IMR-90 (cell line): Measurements from ENCODE around the gene RAF1. TPM values are rescaled to one million over a fixed set of nuclear protein-coding genes. Genes with fewer than 3 reads are reported as not detected.

Experiments used
- ATAC-seq: fragments of 200-7000 bp; cut with Tn5 transposase; 2 replicates; pipeline ENCODE4 v1.9.1; 2020; ENCODE audit warnings: low read depth, mild to moderate bottlenecking, moderate library complexity
- BruUV-seq: library from RNA; stranded (reverse); fragments of 400-500 nt; replicated peaks from 2 replicates; lab custom pipeline; 2021; lab: Mats Ljungman, UMichigan
- CTCF ChIA-PET: fragments of 300-600 bp; formaldehyde crosslinking; extraction: SDS; loops from one replicate; lab custom pipeline; 2021; ENCODE audit warnings: antibody characterized with exemption; lab: Yijun Ruan, JAX
- POLR2A ChIA-PET: fragments of 300-600 bp; sonication (Branson Sonifier 250); formaldehyde crosslinking; loops from one replicate; lab custom pipeline; 2022; ENCODE audit warnings: antibody characterized with exemption; ENCODE audit not compliant: unreplicated experiment; lab: Charles Lee
- DNase-seq: peaks from one replicate; pipeline ENCODE4 v3.0.0; 2013
- H2AFZ ChIP-seq: replicated peaks from 2 replicates; pipeline ENCODE3; 2013; ENCODE audit warnings: low read length, mild to moderate bottlenecking; ENCODE audit not compliant: poor library complexity
- H2AK5ac ChIP-seq: 2 replicates; pipeline ENCODE4 v1.6.1; 2013; ENCODE audit warnings: low read depth, low read length, inconsistent platforms
- H2AK9ac ChIP-seq: replicated peaks from 2 replicates; pipeline ENCODE3; 2013; ENCODE audit warnings: mild to moderate bottlenecking, low read depth, low read length, moderate library complexity; ENCODE audit not compliant: poor library complexity
- H2BK120ac ChIP-seq: 2 replicates; pipeline ENCODE4 v1.6.1; 2013; ENCODE audit warnings: low read depth, low read length, inconsistent platforms
- H2BK15ac ChIP-seq: 3 replicates; pipeline ENCODE4 v1.6.1; 2013; ENCODE audit warnings: low read depth, low read length, inconsistent platforms
- H2BK20ac ChIP-seq: 2 replicates; pipeline ENCODE4 v1.6.1; 2013; ENCODE audit warnings: low read depth, mild to moderate bottlenecking, inconsistent platforms, low read length, moderate library complexity
- H2BK5ac ChIP-seq: 2 replicates; pipeline ENCODE4 v1.6.1; 2013; ENCODE audit warnings: mild to moderate bottlenecking, low read depth, low read length, inconsistent platforms; ENCODE audit not compliant: poor library complexity, severe bottlenecking
- H3K14ac ChIP-seq: replicated peaks from 2 replicates; pipeline ENCODE4 v1.6.1; 2013; ENCODE audit warnings: low read depth, low read length, inconsistent platforms
- H3K18ac ChIP-seq: 2 replicates; pipeline ENCODE4 v1.6.1; 2013; ENCODE audit warnings: low read depth, low read length, control low read depth
- H3K23ac ChIP-seq: 2 replicates; pipeline ENCODE4 v1.6.1; 2013; ENCODE audit warnings: low read depth, low read length, inconsistent platforms
- H3K27ac ChIP-seq: 2 replicates; pipeline ENCODE4 v1.5.1; 2013; ENCODE audit warnings: mild to moderate bottlenecking, control low read depth, low read length; ENCODE audit not compliant: insufficient read depth
- H3K27me3 ChIP-seq: 2 replicates; pipeline ENCODE4 v1.6.1; 2013; ENCODE audit warnings: low read length; ENCODE audit not compliant: control insufficient read depth, insufficient read depth
- H3K36me3 ChIP-seq: 2 replicates; pipeline ENCODE4 v1.6.1; 2013; ENCODE audit warnings: low read length, mixed read lengths; ENCODE audit not compliant: control insufficient read depth, insufficient read depth
- H3K4ac ChIP-seq: 2 replicates; pipeline ENCODE4 v1.6.1; 2013; ENCODE audit warnings: low read depth, low read length, inconsistent platforms
- H3K4me1 ChIP-seq: 2 replicates; pipeline ENCODE4 v1.6.1; 2013; ENCODE audit warnings: low read length, mixed read lengths; ENCODE audit not compliant: control insufficient read depth, insufficient read depth
- H3K4me2 ChIP-seq: 2 replicates; pipeline ENCODE4 v1.6.1; 2013; ENCODE audit warnings: low read depth, mild to moderate bottlenecking, control low read depth, low read length, moderate library complexity
- H3K4me3 ChIP-seq: 2 replicates; pipeline ENCODE4 v1.5.1; 2013; ENCODE audit warnings: low read depth, mild to moderate bottlenecking, control low read depth, low read length, moderate library complexity; ENCODE audit not compliant: insufficient read depth
- H3K56ac ChIP-seq: 2 replicates; pipeline ENCODE4 v1.6.1; 2013; ENCODE audit warnings: low read length, inconsistent platforms; ENCODE audit not compliant: insufficient read depth; ENCODE audit errors: extremely low read depth
- H3K79me1 ChIP-seq, 2 experiments: 2 replicates each; pipeline ENCODE4 v1.6.1; 2013; ENCODE audit warnings: low read length in 2 of 2, inconsistent platforms in 1 of 2, low read depth in 1 of 2
- H3K9ac ChIP-seq: 2 replicates; pipeline ENCODE4 v1.6.1; 2013; ENCODE audit warnings: low read depth, low read length, control low read depth
- H3K9me1 ChIP-seq: 2 replicates; pipeline ENCODE4 v1.6.1; 2013; ENCODE audit warnings: low read length, inconsistent platforms; ENCODE audit not compliant: insufficient read depth
- H3K9me3 ChIP-seq: 2 replicates; pipeline ENCODE4 v1.6.1; 2013; ENCODE audit warnings: low read length; ENCODE audit not compliant: control insufficient read depth, insufficient read depth
- H4K20me1 ChIP-seq: 2 replicates; pipeline ENCODE4 v1.6.1; 2013; ENCODE audit warnings: low read length, inconsistent platforms; ENCODE audit not compliant: insufficient read depth
- H4K5ac ChIP-seq: 2 replicates; pipeline ENCODE4 v1.6.1; 2013; ENCODE audit warnings: mild to moderate bottlenecking, low read depth, low read length, control low read depth
- H4K8ac ChIP-seq, 2 experiments: 2 replicates each; pipeline ENCODE4 v1.6.1; 2013; ENCODE audit warnings: low read depth in 2 of 2, low read length in 2 of 2, control low read depth in 1 of 2, inconsistent platforms in 1 of 2
- H4K91ac ChIP-seq: 2 replicates; pipeline ENCODE4 v1.6.1; 2013; ENCODE audit warnings: low read depth, low read length, inconsistent platforms; ENCODE audit not compliant: insufficient read depth
- BHLHE40 ChIP-seq: fragments of 150-350 bp; IDR thresholded peaks from 2 replicates; pipeline ENCODE4 v1.6.1; 2016; ENCODE audit warnings: mild to moderate bottlenecking, low read depth, low read length
- CEBPB ChIP-seq: IDR thresholded peaks from 2 replicates; pipeline ENCODE4 v1.6.1; 2012; ENCODE audit warnings: low read depth, low read length, improper control_type of control experiment
- FOS ChIP-seq: fragments of 150-350 bp; IDR thresholded peaks from 2 replicates; pipeline ENCODE4 v1.6.1; 2016; ENCODE audit warnings: low read depth, low read length
- MAFK ChIP-seq: IDR thresholded peaks from 2 replicates; pipeline ENCODE4 v1.6.1; 2012; ENCODE audit warnings: low read depth, low read length, improper control_type of control experiment
- MXI1 ChIP-seq: IDR thresholded peaks from 2 replicates; pipeline ENCODE4 v1.6.1; 2012; ENCODE audit warnings: low read depth, mild to moderate bottlenecking, low read length, moderate library complexity, borderline replicate concordance
- NFE2L2 ChIP-seq: fragments of 150-350 bp; IDR thresholded peaks from 2 replicates; pipeline ENCODE4 v1.6.1; 2016; ENCODE audit warnings: low read depth, mild to moderate bottlenecking, low read length
- POLR2A ChIP-seq: IDR thresholded peaks from 2 replicates; pipeline ENCODE4 v1.6.1; 2012; ENCODE audit warnings: mild to moderate bottlenecking, low read depth, low read length
- RAD21 ChIP-seq: IDR thresholded peaks from 2 replicates; pipeline ENCODE4 v1.6.1; 2012; ENCODE audit warnings: low read length, improper control_type of control experiment
- RFX5 ChIP-seq: IDR thresholded peaks from 2 replicates; pipeline ENCODE4 v1.8.0; 2012; ENCODE audit warnings: low read depth, mild to moderate bottlenecking, low read length, moderate library complexity
- WGBS, 2 experiments: methylation state at CpG; one replicate each; pipeline versions ENCODE4 v1.1.5 to v1.1.7; 2013; ENCODE audit warnings: missing lambda C conversion rate in 2 of 2; ENCODE audit not compliant: insufficient read length in 1 of 2; ENCODE audit errors: extremely low coverage in 2 of 2; 5-methylcytosine and 5-hydroxymethylcytosine counted together
- dilution Hi-C: fragments of 300-500 bp; cut with HindIII; formaldehyde crosslinking; loops from one replicate; pipeline ENCODE4 v1.14.3; 2018; ENCODE audit warnings: low sequenced_read_pairs; ENCODE audit not compliant: unreplicated experiment
- in situ Hi-C: fragments of 300-500 bp; cut with MboI; formaldehyde crosslinking; loops from 3 replicates; pipeline ENCODE4 v1.14.3; 2019; ENCODE audit warnings: low sequenced_read_pairs, inconsistent platforms, mixed read lengths
- intact Hi-C: fragments of 100-400 bp; cut with micrococcal nuclease; formaldehyde crosslinking; loops from 2 replicates; pipeline ENCODE4 v1.10.0; 2022
- polyA plus RNA-seq, 3 experiments: library from polyadenylated mRNA; depleted of rRNA; stranded (reverse); fragments of >200 nt; gene quantifications; 2 replicates each; pipeline ENCODE4 v1.2.3, GENCODE V29; 2012; ENCODE audit warnings: low replicate concordance in 1 of 3
- total RNA-seq: library from RNA; depleted of rRNA; stranded (reverse); fragments of >200 nt; gene quantifications from 2 replicates; pipeline ENCODE4 v1.2.3, GENCODE V29; 2012
- TF ChIP-seq, protein P1 (sequence below): conservative IDR thresholded peaks from 2 replicates; pipeline ENCODE4 v1.5.1; 2012; ENCODE audit warnings: mild to moderate bottlenecking, low read depth, low read length, improper control_type of control experiment
- TF ChIP-seq, protein P2 (sequence below): fragments of 150-350 bp; IDR thresholded peaks from 2 replicates; pipeline ENCODE4 v1.6.1; 2016; ENCODE audit warnings: low read depth, mild to moderate bottlenecking, low read length, moderate library complexity, borderline replicate concordance
- TF ChIP-seq, protein P3 (sequence below): fragments of 150-350 bp; IDR thresholded peaks from 2 replicates; pipeline ENCODE4 v1.6.1; 2017; ENCODE audit warnings: mild to moderate bottlenecking, antibody characterized with exemption, low read length, low read depth

Gene RAF1
- total and polyA plus RNA-seq, 2 of the 4 experiments (the other 2 are of a cell fraction) = 115 to 151 TPM

DNA sequence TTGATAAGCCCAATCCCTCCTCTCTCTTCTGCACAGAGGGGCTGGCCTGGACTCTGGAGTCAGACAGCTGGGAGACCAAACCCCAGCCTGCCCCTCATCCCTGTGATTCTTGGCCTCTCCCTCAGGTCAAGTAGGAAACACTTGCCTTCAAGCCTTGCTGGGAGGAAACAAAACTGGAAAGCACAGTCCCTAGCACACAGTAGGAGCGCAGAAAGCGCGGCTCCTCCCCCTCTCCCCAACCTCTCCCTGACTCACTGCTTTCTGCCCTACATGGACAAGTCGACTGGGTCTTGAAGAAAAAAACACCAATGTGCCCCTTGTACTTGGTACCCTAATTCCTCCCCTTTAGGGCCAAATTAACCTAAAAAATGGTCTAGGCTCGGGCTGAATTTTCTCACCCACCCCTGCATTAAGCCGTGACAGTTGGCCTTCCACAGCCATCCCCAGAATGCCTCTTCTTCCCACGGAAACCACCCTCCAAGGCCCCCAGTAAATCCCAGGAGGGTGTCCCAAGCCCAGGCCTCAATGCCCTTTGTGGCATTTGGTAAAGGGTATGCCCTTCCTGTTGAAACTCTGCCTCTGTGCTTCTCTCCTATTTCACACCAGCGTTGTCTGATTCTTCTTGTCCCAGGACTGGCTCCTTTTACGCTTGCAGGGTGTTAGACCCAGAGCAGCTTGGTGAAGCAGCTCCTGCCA, 11.3 kb upstream of the RAF1 start:
- H2AK5ac ChIP-seq = no peak overlapping the region
- no peak overlapping the region for H2BK15ac ChIP-seq
- no peak overlapping the region for H3K14ac ChIP-seq
- TF ChIP-seq, protein P1, sequence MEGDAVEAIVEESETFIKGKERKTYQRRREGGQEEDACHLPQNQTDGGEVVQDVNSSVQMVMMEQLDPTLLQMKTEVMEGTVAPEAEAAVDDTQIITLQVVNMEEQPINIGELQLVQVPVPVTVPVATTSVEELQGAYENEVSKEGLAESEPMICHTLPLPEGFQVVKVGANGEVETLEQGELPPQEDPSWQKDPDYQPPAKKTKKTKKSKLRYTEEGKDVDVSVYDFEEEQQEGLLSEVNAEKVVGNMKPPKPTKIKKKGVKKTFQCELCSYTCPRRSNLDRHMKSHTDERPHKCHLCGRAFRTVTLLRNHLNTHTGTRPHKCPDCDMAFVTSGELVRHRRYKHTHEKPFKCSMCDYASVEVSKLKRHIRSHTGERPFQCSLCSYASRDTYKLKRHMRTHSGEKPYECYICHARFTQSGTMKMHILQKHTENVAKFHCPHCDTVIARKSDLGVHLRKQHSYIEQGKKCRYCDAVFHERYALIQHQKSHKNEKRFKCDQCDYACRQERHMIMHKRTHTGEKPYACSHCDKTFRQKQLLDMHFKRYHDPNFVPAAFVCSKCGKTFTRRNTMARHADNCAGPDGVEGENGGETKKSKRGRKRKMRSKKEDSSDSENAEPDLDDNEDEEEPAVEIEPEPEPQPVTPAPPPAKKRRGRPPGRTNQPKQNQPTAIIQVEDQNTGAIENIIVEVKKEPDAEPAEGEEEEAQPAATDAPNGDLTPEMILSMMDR = no peak
- TF ChIP-seq FOS (no peak), MXI1 (no peak), NFE2L2 (no peak), RFX5 (no peak), POLR2A (no peak), BHLHE40 (no peak), RAD21 (no peak), MAFK (no peak), CEBPB (no peak)
- TF ChIP-seq, protein P2, sequence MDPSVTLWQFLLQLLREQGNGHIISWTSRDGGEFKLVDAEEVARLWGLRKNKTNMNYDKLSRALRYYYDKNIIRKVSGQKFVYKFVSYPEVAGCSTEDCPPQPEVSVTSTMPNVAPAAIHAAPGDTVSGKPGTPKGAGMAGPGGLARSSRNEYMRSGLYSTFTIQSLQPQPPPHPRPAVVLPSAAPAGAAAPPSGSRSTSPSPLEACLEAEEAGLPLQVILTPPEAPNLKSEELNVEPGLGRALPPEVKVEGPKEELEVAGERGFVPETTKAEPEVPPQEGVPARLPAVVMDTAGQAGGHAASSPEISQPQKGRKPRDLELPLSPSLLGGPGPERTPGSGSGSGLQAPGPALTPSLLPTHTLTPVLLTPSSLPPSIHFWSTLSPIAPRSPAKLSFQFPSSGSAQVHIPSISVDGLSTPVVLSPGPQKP = no peak
- TF ChIP-seq, protein P3, sequence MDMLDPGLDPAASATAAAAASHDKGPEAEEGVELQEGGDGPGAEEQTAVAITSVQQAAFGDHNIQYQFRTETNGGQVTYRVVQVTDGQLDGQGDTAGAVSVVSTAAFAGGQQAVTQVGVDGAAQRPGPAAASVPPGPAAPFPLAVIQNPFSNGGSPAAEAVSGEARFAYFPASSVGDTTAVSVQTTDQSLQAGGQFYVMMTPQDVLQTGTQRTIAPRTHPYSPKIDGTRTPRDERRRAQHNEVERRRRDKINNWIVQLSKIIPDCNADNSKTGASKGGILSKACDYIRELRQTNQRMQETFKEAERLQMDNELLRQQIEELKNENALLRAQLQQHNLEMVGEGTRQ = no peak
- no peak overlapping the region for H2AK9ac ChIP-seq
- BruUV-seq = no TSS peak
- dilution Hi-C loops (no loop called here), intact Hi-C loops (no loop called here), in situ Hi-C loops (no loop called here)
- no peak overlapping the region for H3K4me3 ChIP-seq
- ChIA-PET POLR2A (no interaction called here), CTCF (no interaction called here)
- H3K9me3 ChIP-seq = peaks cover 2% of the 10 kb centered on the region; the same call in 1 of the 2 replicates
- no peak for ATAC-seq
- H3K79me1 ChIP-seq = no peaks in the 10 kb centered on the region
- H3K27me3 ChIP-seq = no peaks in the 10 kb centered on the region
- no peak overlapping the region for H3K4me2 ChIP-seq
- no peak overlapping the region for H4K91ac ChIP-seq
- H3K4ac ChIP-seq = no peak overlapping the region
- H3K27ac ChIP-seq = no peak overlapping the region
- no peak overlapping the region for H2BK5ac ChIP-seq
- H4K8ac ChIP-seq = no peak overlapping the region
- no peak overlapping the region for H2BK20ac ChIP-seq
- H3K56ac ChIP-seq = no peak overlapping the region
- no peaks in the 10 kb centered on the region for H4K20me1 ChIP-seq
- no peaks in the 10 kb centered on the region; the same call in 1 of the 2 replicates for H3K9me1 ChIP-seq
- WGBS, 2 experiments = 92% methylated on average over 5 of the region's 9 CpGs; no CpG with 5 or more reads in 1 of the 2 experiments
- no peak for DNase-seq
- H2AFZ ChIP-seq = peak overlapping the region; percentile 41
- no peaks in the 10 kb centered on the region for H3K4me1 ChIP-seq
- no peaks in the 10 kb centered on the region for H3K36me3 ChIP-seq
- H3K9ac ChIP-seq = no peak overlapping the region
- no peak overlapping the region for H3K23ac ChIP-seq
- H4K5ac ChIP-seq = no peak overlapping the region
- no peak overlapping the region for H2BK120ac ChIP-seq
- H3K18ac ChIP-seq = no peak overlapping the region
